ENCODE data around the gene PLB1. TPM values are rescaled to one million over a fixed set of nuclear protein-coding genes. Genes with fewer than 3 reads are reported as not detected.

PLB1 gene, protein sequence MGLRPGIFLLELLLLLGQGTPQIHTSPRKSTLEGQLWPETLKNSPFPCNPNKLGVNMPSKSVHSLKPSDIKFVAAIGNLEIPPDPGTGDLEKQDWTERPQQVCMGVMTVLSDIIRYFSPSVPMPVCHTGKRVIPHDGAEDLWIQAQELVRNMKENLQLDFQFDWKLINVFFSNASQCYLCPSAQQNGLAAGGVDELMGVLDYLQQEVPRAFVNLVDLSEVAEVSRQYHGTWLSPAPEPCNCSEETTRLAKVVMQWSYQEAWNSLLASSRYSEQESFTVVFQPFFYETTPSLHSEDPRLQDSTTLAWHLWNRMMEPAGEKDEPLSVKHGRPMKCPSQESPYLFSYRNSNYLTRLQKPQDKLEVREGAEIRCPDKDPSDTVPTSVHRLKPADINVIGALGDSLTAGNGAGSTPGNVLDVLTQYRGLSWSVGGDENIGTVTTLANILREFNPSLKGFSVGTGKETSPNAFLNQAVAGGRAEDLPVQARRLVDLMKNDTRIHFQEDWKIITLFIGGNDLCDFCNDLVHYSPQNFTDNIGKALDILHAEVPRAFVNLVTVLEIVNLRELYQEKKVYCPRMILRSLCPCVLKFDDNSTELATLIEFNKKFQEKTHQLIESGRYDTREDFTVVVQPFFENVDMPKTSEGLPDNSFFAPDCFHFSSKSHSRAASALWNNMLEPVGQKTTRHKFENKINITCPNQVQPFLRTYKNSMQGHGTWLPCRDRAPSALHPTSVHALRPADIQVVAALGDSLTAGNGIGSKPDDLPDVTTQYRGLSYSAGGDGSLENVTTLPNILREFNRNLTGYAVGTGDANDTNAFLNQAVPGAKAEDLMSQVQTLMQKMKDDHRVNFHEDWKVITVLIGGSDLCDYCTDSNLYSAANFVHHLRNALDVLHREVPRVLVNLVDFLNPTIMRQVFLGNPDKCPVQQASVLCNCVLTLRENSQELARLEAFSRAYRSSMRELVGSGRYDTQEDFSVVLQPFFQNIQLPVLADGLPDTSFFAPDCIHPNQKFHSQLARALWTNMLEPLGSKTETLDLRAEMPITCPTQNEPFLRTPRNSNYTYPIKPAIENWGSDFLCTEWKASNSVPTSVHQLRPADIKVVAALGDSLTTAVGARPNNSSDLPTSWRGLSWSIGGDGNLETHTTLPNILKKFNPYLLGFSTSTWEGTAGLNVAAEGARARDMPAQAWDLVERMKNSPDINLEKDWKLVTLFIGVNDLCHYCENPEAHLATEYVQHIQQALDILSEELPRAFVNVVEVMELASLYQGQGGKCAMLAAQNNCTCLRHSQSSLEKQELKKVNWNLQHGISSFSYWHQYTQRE (N-terminal part only)
- total RNA-seq, result 0.98 and 4.7 TPM in 2 replicates

DNA sequence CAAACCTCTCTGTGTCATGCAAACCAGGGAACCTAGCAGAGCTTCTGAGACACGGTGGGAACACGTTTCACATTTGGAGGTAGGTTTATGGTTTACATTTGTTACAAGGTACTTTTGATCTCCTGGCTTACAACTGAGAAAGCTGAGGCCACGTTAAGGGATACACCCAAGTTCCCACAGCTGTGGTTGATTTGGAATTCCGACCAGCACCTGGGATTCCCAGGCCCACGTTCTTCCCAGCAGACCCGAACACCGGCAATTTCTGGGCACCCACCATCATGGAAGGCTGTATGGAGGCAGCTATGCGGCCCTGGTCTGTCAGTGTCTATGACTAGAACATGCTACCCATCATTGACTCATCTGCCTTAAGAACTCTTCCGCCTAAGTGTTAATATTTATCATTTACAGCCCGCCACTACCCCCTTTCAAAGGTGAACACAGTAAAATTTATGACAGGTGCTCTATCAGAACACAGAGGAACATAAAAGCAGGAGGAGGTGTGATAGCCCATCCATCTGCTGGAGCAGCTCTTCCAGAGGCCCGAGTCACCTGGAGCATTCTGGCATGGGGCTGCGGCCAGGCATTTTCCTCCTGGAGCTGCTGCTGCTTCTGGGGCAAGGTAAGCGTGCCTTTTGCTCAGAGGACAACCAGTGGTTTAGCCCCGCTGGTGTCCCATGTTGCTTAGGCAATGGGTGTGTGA lies at the start of gene PLB1:
TSS of gene PLB1 (plus strand) at position 510 of the 700 bp plus-strand sequence. CDS start at position 565, 55 bp downstream.

Small RNA genes within 50 kb of the gene (small RNA-seq; reads per million reads assigned to genes)
- gene RNA5SP89, result not detected
- gene SNRPGP7, result not detected

Other genes with a start within 250 kb of the PLB1 start
- gene FOSL2, start 103.2 kb upstream of the PLB1 start, total RNA-seq, result 118 and 224 TPM in 2 replicates